Activated T-cell treated with anti-CD3 and anti-CD28 coated beads, Interleukin-2, amount 50 U/mL, for 48 hours (primary cell): ENCODE data around the gene TPCN1.
"Not testable (repeated sequence)": the region's sequence is repeated elsewhere in the genome, so short reads cannot be mapped to it uniquely, and the experiment has no call there.

Experiments
- DNase-seq, 2 experiments: peaks; one replicate each; pipeline ENCODE4 v3.0.0-alpha.2; 2020

The TPCN1 gene

GRCh38 chr12:113197518-113198077 lies 23.7 kb upstream of the TPCN1 start:
- no peak for DNase-seq

- DNase-seq = no peak
These were observed 23.0 kb upstream of the TPCN1 start for GRCh38 chr12:113198296-113198695.

GRCh38 chr12:113200021-113200797 lies 21.1 kb upstream of the TPCN1 start:
- DNase-seq = no peak

- DNase-seq = no peak
These were observed 19.8 kb upstream of the TPCN1 start for GRCh38 chr12:113201187-113202177.

- no peak for DNase-seq
These were observed 18.8 kb upstream of the TPCN1 start for GRCh38 chr12:113202300-113203075.

- no peak for DNase-seq
These were observed 17.2 kb upstream of the TPCN1 start for GRCh38 chr12:113203852-113204760.

- no peak for DNase-seq
These were observed 16.5 kb upstream of the TPCN1 start for GRCh38 chr12:113204804-113205203.

- DNase-seq = not testable (repeated sequence)
These were observed 14.5 kb upstream of the TPCN1 start for GRCh38 chr12:113206802-113207201.

- no peak for DNase-seq
These were observed 13.6 kb upstream of the TPCN1 start for GRCh38 chr12:113207613-113208040.

GRCh38 chr12:113208041-113208934 lies 13.0 kb upstream of the TPCN1 start:
- peak; percentile 77 to 79 for DNase-seq

- DNase-seq = no peak
These were observed 10.1 kb upstream of the TPCN1 start for GRCh38 chr12:113211160-113211559.

GRCh38 chr12:113214895-113215400 lies 6.3 kb upstream of the TPCN1 start:
- peak in 1 of 2 experiments; percentile 30 for DNase-seq

GRCh38 chr12:113216027-113216426 lies 5.2 kb upstream of the TPCN1 start:
- DNase-seq = no peak

- no peak for DNase-seq
These were observed 577 bp upstream of the TPCN1 start for GRCh38 chr12:113220593-113221180.

- peak; percentile 29 to 60 for DNase-seq
These were observed 899 bp downstream of the TPCN1 start for GRCh38 chr12:113221997-113222729.

- DNase-seq = no peak
These were observed 1.7 kb downstream of the TPCN1 start for GRCh38 chr12:113222730-113223531.

GRCh38 chr12:113224955-113225354 lies 3.7 kb downstream of the TPCN1 start:
- no peak for DNase-seq
